ENCODE data around the gene FLRT2. TPM values are rescaled to one million over a fixed set of nuclear protein-coding genes. Genes with fewer than 3 reads are reported as not detected.
A peak's percentile ranks its signal among the peaks of the same experiment; 100 is the strongest.

Gene FLRT2
- polyA plus RNA-seq, 3 donors = 0.01 TPM; not detected in 2

DNA sequence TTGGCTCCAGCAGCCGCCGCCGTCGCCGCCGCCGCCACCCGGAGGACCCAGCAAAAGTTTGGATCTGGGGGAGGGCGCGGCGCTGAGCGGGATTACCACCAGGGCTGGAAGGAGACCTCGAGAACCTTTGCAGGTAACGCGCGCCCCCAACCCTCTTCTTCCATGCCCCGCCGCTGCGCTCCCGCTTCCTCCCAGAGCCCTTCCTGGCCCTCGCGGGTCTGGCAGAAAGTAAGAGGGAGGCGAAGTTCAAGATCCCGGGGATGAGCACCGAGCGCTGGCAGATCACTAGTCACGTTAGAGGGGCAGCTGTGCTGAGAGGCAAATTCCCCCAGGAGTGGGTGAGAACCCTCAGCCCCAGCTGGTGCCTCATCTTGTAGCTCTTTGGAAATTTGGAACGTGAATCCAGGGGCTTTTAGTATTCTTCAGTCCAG, 3.9 kb downstream of the FLRT2 start:
- Mint-ChIP-seq H3K27me3 (ENCODE audit: low read depth in 3 of 3) (peaks cover 80 to 91% (median 83%) of the 10 kb centered on the region in 3 donors), H3K9me3 (peaks cover 0 to 29% (median 20%) of the 10 kb centered on the region in 7 donors), H3K36me3 (peaks cover 5 to 21% of the 10 kb centered on the region in 2 donors), H3K4me3 (peak overlapping the region in 1 of 2 donors; percentile 64), H3K4me1 (peaks cover 49% of the 10 kb centered on the region), H3K27ac (no peak overlapping the region)
- no peaks in the 10 kb centered on the region for H4K20me1 ChIP-seq (ENCODE audit: insufficient read depth, low read length)
- WGBS (ENCODE audit: insufficient coverage) = 0% methylated on average over 20 of the region's 28 CpGs
- TF ChIP-seq, protein P1, sequence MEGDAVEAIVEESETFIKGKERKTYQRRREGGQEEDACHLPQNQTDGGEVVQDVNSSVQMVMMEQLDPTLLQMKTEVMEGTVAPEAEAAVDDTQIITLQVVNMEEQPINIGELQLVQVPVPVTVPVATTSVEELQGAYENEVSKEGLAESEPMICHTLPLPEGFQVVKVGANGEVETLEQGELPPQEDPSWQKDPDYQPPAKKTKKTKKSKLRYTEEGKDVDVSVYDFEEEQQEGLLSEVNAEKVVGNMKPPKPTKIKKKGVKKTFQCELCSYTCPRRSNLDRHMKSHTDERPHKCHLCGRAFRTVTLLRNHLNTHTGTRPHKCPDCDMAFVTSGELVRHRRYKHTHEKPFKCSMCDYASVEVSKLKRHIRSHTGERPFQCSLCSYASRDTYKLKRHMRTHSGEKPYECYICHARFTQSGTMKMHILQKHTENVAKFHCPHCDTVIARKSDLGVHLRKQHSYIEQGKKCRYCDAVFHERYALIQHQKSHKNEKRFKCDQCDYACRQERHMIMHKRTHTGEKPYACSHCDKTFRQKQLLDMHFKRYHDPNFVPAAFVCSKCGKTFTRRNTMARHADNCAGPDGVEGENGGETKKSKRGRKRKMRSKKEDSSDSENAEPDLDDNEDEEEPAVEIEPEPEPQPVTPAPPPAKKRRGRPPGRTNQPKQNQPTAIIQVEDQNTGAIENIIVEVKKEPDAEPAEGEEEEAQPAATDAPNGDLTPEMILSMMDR (IDR thresholded peaks at IDR 0.05) = no peak
- H3K27ac ChIP-seq (ENCODE audit: low read depth in 1 of 2, low read length in 2 of 2) = no peak overlapping the region
- H3K79me2 ChIP-seq (ENCODE audit: insufficient read depth, low read length) = no peaks in the 10 kb centered on the region
- H3K9ac ChIP-seq (ENCODE audit: insufficient read depth, low read length, poor library complexity, severe bottlenecking) = no peak overlapping the region
- peaks cover 81 to 96% of the 10 kb centered on the region in 2 donors for H3K27me3 ChIP-seq (ENCODE audit: control insufficient read depth in 2 of 2, insufficient read depth in 2 of 2, low read length in 2 of 2)
- H3K4me2 ChIP-seq (replicated peaks; ENCODE audit: extremely low read depth, low read length, poor library complexity, severe bottlenecking) = peak overlapping the region; percentile 56
- peaks cover 0 to 47% of the 10 kb centered on the region in 2 donors for H3K9me3 ChIP-seq (replicated peaks in 1 of 2; ENCODE audit: control insufficient read depth in 1 of 2, insufficient read depth in 1 of 2, low read length in 2 of 2)
- H2AFZ ChIP-seq (ENCODE audit: insufficient read depth, low read depth, low read length, poor library complexity, severe bottlenecking) = no peak overlapping the region
- intact Hi-C loops (cut with micrococcal nuclease) = no loop called here
- H3K4me3 ChIP-seq (replicated peaks in 1 of 3; ENCODE audit: low read depth in 2 of 3, low read length in 3 of 3) = no peak overlapping the region
- peaks cover 44 to 52% of the 10 kb centered on the region in 2 donors for H3K4me1 ChIP-seq (ENCODE audit: control insufficient read depth in 1 of 2, insufficient read depth in 2 of 2, low read length in 2 of 2)
- no peaks in the 10 kb centered on the region for H3K36me3 ChIP-seq (replicated peaks in 1 of 2; ENCODE audit: control insufficient read depth in 1 of 2, insufficient read depth in 2 of 2, low read length in 2 of 2)
- no peak for DNase-seq

DNA sequence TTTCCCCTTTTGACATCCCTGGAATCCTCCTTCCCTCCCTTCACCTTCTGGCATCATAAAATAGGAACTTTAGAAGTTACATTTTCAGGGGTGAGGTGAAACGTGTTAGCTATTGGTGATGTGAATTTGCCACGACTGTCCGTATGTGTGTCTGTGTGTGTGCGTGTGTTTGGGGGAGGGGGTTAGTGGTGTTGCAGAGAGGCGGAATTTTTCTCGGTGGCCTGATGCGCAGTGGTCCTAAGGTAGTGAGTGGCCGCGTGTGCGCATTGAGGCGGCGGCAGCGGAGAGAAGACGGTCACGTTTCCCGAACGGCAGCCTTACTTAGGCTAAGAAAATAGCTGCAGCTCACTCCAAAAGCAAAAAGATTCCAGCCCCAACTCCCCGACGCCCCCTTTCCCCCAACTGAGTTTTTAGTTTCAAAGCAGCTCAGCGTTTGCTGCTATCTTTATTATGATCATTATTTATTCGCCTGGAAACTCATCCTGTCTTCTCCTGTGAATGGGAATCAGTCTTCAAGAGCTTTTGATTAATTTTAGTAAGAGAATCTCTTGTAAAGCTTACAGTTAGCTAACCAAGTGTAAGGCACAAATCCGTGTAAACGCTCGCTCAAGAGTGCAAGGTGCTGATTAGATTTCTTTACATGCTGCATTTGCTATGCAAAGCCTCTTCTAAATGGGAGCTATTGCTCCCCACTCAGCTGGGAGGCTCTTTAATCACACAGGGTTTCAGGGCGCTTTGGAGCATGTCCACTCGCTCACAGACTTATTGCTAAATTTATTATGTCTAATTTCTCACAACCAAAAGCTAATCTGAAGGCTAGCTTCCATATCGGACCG, 4.7 kb downstream of the FLRT2 start:
- TF ChIP-seq, protein P1 (IDR thresholded peaks at IDR 0.05) = no peak
- H4K20me1 ChIP-seq (ENCODE audit: insufficient read depth, low read length) = no peaks in the 10 kb centered on the region
- no peak overlapping the region for H3K4me3 ChIP-seq (replicated peaks in 1 of 3; ENCODE audit: low read depth in 2 of 3, low read length in 3 of 3)
- Mint-ChIP-seq H3K27me3 (ENCODE audit: low read depth in 3 of 3) (peaks cover 72 to 85% (median 75%) of the 10 kb centered on the region in 3 donors), H3K36me3 (peaks cover 5 to 18% of the 10 kb centered on the region in 2 donors), H3K4me3 (peak overlapping the region in 1 of 2 donors; percentile 64), H3K27ac (no peak overlapping the region), H3K4me1 (peaks cover 41% of the 10 kb centered on the region), H3K9me3 (peaks cover 0 to 22% (median 20%) of the 10 kb centered on the region in 7 donors)
- H3K79me2 ChIP-seq (ENCODE audit: insufficient read depth, low read length) = no peaks in the 10 kb centered on the region
- H2AFZ ChIP-seq (ENCODE audit: insufficient read depth, low read depth, low read length, poor library complexity, severe bottlenecking) = no peak overlapping the region
- peaks cover 38 to 46% of the 10 kb centered on the region in 2 donors for H3K4me1 ChIP-seq (ENCODE audit: control insufficient read depth in 1 of 2, insufficient read depth in 2 of 2, low read length in 2 of 2)
- no peaks in the 10 kb centered on the region for H3K36me3 ChIP-seq (replicated peaks in 1 of 2; ENCODE audit: control insufficient read depth in 1 of 2, insufficient read depth in 2 of 2, low read length in 2 of 2)
- no peak overlapping the region for H3K27ac ChIP-seq (ENCODE audit: low read depth in 1 of 2, low read length in 2 of 2)
- intact Hi-C loops (cut with micrococcal nuclease) = no loop called here
- H3K27me3 ChIP-seq (ENCODE audit: control insufficient read depth in 2 of 2, insufficient read depth in 2 of 2, low read length in 2 of 2) = peaks cover 75 to 91% of the 10 kb centered on the region in 2 donors
- H3K9me3 ChIP-seq (replicated peaks in 1 of 2; ENCODE audit: control insufficient read depth in 1 of 2, insufficient read depth in 1 of 2, low read length in 2 of 2) = peaks cover 0 to 39% of the 10 kb centered on the region in 2 donors
- 12% methylated on average over 20 of the region's 28 CpGs for WGBS (ENCODE audit: insufficient coverage)
- H3K9ac ChIP-seq (ENCODE audit: insufficient read depth, low read length, poor library complexity, severe bottlenecking) = no peak overlapping the region
- no peak overlapping the region for H3K4me2 ChIP-seq (replicated peaks; ENCODE audit: extremely low read depth, low read length, poor library complexity, severe bottlenecking)
- DNase-seq = no peak

All from CD14-positive monocyte (primary cell).